KMS-11 (cell line): ENCODE results near the gene SMIM5.

Experiments
- H2AFZ ChIP-seq: fragments of 200-600 bp; sonication (generic); 2 replicates; pipeline ENCODE4 v1.6.1; 2016; ENCODE audit warnings: antibody characterized with exemption, mixed run types, low read depth
- H3K27ac ChIP-seq: fragments of 200-600 bp; sonication (generic); 2 replicates; pipeline ENCODE4 v1.6.1; 2016; ENCODE audit warnings: mild to moderate bottlenecking, mixed run types
- H3K27me3 ChIP-seq: fragments of 200-600 bp; sonication (generic); 2 replicates; pipeline ENCODE4 v1.6.1; 2017; ENCODE audit warnings: mild to moderate bottlenecking, low read depth, mixed run types, moderate library complexity; ENCODE audit not compliant: insufficient read depth
- H3K36me3 ChIP-seq: fragments of 200-600 bp; sonication (generic); 2 replicates; pipeline ENCODE4 v1.6.1; 2017; ENCODE audit warnings: mild to moderate bottlenecking, mixed run types; ENCODE audit not compliant: insufficient read depth
- H3K4me1 ChIP-seq: fragments of 200-600 bp; sonication (generic); 2 replicates; pipeline ENCODE4 v1.6.1; 2016; ENCODE audit warnings: mild to moderate bottlenecking, low read depth, mixed run types; ENCODE audit not compliant: poor library complexity, severe bottlenecking
- H3K4me2 ChIP-seq: fragments of 200-600 bp; sonication (generic); 2 replicates; pipeline ENCODE4 v1.7.0; 2016; ENCODE audit warnings: mild to moderate bottlenecking, mixed run types
- H3K4me3 ChIP-seq: fragments of 200-600 bp; sonication (generic); IDR thresholded peaks from 2 replicates; pipeline ENCODE4 v1.6.1; 2017; ENCODE audit warnings: low read depth, low read length, mixed read lengths; ENCODE audit not compliant: insufficient read depth
- H3K79me2 ChIP-seq: fragments of 200-600 bp; sonication (generic); 2 replicates; pipeline ENCODE4 v1.6.1; 2016; ENCODE audit warnings: low read depth, mixed run types; ENCODE audit not compliant: insufficient read depth
- H3K9ac ChIP-seq: fragments of 200-600 bp; sonication (generic); 2 replicates; pipeline ENCODE4 v1.6.1; 2016; ENCODE audit warnings: mild to moderate bottlenecking, mixed run types
- H4K20me1 ChIP-seq: fragments of 200-600 bp; sonication (generic); 2 replicates; pipeline ENCODE4 v1.6.1; 2016; ENCODE audit warnings: mild to moderate bottlenecking, mixed run types; ENCODE audit not compliant: insufficient read depth
- CTCF ChIP-seq: fragments of 200-600 bp; sonication (generic); conservative IDR thresholded peaks from 2 replicates; pipeline ENCODE4 v1.6.1; 2017; ENCODE audit warnings: low read depth, mild to moderate bottlenecking, antibody characterized with exemption, low read length, moderate library complexity, mixed read lengths

The SMIM5 gene

GRCh38 chr17:75685499-75685898, 52.3 kb downstream of the SMIM5 start:
- Histone ChIP-seq H3K4me1 (no peaks in the 10 kb centered on the region), H2AFZ (no peak overlapping the region), H4K20me1 (peaks cover 13% of the 10 kb centered on the region; the same call in 1 of the 2 replicates), H3K36me3 (no peaks in the 10 kb centered on the region), H3K4me2 (no peak overlapping the region), H3K27me3 (no peaks in the 10 kb centered on the region), H3K79me2 (peaks cover 48% of the 10 kb centered on the region; the same call in 1 of the 2 replicates), H3K9ac (no peak overlapping the region), H3K27ac (no peak overlapping the region), H3K4me3 (no peak overlapping the region)
- TF ChIP-seq CTCF: no peak

- no peak overlapping the region for H2AFZ ChIP-seq
- no peak for TF ChIP-seq CTCF
- no peaks in the 10 kb centered on the region for H3K4me1 ChIP-seq
- H3K27ac ChIP-seq: no peak overlapping the region
- H4K20me1 ChIP-seq: peaks cover 13% of the 10 kb centered on the region; the same call in 1 of the 2 replicates
- H3K9ac ChIP-seq: no peak overlapping the region
- no peaks in the 10 kb centered on the region for H3K36me3 ChIP-seq
- no peaks in the 10 kb centered on the region for H3K27me3 ChIP-seq
- H3K79me2 ChIP-seq: peaks cover 40% of the 10 kb centered on the region; the same call in 1 of the 2 replicates
- H3K4me2 ChIP-seq: no peak overlapping the region
- no peak overlapping the region for H3K4me3 ChIP-seq
Observed at GRCh38 chr17:75688209-75688825, 55.1 kb downstream of the SMIM5 start.

- Histone ChIP-seq H3K79me2 (peaks cover 28% of the 10 kb centered on the region; the same call in 1 of the 2 replicates), H3K4me2 (no peak overlapping the region), H4K20me1 (peaks cover 13% of the 10 kb centered on the region; the same call in 1 of the 2 replicates), H3K4me1 (no peaks in the 10 kb centered on the region), H3K27ac (no peak overlapping the region), H3K9ac (no peak overlapping the region), H2AFZ (no peak overlapping the region), H3K27me3 (no peaks in the 10 kb centered on the region), H3K4me3 (no peak overlapping the region), H3K36me3 (no peaks in the 10 kb centered on the region)
- TF ChIP-seq CTCF: no peak
Observed at GRCh38 chr17:75689441-75689873, 56.2 kb downstream of the SMIM5 start.
